AG08395 (cell line): Measurements from ENCODE around the gene ARHGAP32.
"Not testable (repeated sequence)": the region's sequence is repeated elsewhere in the genome, so short reads cannot be mapped to it uniquely, and the experiment has no call there.

Experiments used
- DNase-seq: peaks from one replicate; pipeline ENCODE4 v3.0.0; 2012; ENCODE audit warnings: mixed read lengths, low spot score

The ARHGAP32 gene

DNA sequence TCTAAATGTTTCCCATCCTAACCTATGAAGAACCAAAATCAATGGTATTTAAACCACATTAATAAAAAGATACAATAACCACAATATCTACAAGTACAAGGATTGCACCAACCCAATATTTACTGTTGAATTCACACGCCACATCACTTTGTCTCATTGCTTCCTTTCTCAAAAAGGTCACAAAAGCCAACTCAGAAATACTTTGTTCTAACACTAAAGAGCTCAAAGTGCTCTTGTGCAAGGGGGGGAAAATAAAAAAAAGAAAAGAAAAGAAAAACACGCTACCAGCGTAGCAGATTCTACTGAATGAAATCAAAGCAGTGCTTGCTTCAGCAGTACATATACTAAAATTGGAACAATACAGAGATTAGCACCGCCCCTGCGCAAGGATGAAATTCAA is 10.5 kb upstream of the ARHGAP32 start:
- no peak for DNase-seq

- DNase-seq = no peak
These were observed 3.6 kb upstream of the ARHGAP32 start for GRCh38 chr11:129195682-129196081.

- no peak for DNase-seq
These were observed 476 bp downstream of the ARHGAP32 start for GRCh38 chr11:129191649-129192048.

GRCh38 chr11:129190087-129190486 is 2.0 kb downstream of the ARHGAP32 start:
- DNase-seq = peak; percentile 18

DNA sequence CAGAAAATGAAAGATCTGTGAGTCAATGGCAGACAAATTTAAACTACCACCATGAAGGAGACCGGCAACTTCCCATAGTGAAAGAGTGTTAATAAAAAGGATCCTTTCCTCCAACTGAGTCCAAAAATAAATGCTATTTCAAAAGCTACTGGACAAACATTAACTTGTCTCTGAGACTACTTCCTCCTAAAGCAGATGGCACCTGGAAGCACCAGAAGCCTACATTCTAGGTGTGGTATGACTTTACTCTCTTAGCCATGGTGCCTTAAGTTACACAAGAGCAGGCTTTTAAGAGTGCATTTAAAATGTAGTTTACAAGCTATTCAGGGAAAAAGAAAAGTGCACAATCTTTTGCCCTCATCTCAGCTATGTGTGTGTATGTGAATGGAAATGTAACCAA is 2.5 kb downstream of the ARHGAP32 start:
- no peak for DNase-seq

DNA sequence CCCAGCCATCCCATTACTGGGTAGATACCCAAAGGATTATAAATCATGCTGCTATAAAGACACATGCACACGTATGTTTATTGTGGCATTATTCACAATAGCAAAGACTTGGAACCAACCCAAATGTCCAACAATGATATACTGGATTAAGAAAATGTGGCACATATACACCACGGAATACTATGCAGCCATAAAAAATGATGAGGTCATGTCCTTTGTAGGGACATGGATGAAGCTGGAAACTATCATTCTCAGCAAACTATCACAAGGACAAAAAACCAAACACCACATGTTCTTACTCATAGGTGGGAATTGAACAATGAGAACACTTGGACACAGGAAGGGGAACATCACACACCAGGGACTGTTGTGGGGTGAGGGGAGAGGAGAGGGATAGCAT is 7.0 kb downstream of the ARHGAP32 start:
- DNase-seq = not testable (repeated sequence)

DNA sequence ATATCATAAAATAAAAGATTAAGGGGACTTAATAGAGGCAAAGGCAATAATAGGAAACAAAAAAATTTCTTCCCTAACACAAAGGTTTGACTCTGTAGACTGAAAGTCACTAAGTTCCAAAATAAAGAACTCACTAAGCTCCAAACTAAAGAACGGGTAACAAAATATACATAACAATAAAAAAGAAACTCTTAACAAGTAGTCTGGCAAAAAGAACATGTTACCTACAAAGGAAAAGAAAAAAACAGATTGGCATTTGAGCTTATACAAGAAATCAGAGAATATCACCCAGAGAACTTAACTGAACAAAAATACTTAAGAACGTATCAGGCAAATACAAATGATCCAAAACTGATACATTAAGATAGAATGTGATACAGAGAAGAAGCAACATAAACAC is 7.5 kb downstream of the ARHGAP32 start:
- no peak for DNase-seq

- no peak for DNase-seq
These were observed 24.8 kb downstream of the ARHGAP32 start for GRCh38 chr11:129167315-129167714.

DNA sequence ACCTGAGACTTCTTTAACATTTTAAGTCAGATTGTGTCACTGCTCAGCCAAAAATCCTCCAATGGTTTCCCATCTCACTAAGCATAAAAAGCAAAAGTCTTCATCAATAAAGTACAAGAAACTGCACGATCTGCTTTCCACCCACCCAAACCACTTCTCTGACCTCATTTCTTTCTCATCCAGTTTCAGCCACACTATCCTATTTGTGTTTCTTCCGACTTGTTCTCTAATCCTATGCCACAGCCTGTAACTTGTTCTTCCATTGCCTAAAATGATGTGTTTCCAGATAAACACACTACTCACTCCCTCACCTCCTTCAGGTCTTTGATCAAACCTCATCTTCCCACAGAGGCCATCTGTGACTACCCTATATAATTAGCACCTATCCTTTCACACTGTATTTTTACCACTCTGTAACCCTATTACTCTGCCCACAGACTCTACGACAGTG is 28.4 kb downstream of the ARHGAP32 start:
- no peak for DNase-seq

DNA sequence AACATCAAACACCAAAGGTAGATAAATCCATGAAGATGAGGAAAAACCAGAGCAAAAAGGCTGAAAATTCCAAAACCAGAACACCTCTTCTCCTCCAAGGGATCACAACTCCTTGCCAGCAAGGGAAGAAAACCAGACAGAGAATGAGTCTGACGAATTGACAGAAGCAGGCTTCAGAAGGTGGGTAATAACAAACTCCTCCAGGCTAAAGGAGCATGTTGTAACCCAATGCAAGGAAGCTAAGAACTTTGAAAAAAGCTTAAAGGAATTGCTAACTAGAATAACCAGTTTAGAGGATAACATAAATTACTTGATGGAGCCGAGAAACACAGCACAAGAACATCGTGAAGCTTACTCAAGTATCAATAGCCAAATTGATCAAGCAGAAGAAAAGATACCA is 35.0 kb downstream of the ARHGAP32 start:
- not testable (repeated sequence) for DNase-seq

DNA sequence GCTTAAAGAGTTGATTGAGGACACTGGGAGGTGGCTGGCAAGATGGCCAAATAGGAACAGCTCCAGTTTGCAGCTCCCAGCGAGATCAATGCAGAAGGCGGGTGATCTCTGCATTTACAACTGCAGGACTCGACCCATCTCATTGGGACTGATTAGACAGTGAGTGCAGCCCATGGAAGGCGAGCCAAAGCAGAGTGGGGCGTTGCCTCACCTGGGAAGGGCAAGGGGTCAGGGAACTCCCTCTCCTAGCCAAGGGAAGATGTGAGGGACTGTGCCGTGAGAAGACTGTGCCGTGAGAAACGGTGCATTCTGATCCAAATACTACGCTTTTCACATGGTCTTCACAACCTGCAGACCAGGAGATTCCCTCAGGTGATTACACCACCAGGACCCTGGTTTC is 36.4 kb downstream of the ARHGAP32 start:
- no peak for DNase-seq

GRCh38 chr11:129148487-129148886 is 43.6 kb downstream of the ARHGAP32 start:
- DNase-seq = no peak

DNA sequence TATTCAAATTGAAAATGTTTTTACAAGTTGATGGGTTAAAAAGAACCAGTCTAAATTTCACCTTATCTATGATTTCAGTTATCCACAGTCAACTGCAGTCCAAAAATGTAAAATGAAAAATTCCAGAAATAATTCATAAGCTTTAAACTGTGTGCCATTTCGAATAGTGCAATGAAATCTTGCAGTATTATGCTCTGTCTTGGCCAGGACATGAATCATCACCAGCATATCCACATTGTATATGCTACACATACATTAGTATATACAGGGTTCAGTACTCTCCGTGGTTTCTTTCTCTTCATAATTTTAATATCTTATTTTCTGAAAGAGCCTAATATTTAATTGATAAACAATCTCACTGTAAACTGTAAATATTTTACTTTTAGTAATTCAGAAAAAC is 45.9 kb downstream of the ARHGAP32 start:
- DNase-seq = no peak

- no peak for DNase-seq
These were observed 46.8 kb downstream of the ARHGAP32 start for GRCh38 chr11:129145276-129145675.

DNA sequence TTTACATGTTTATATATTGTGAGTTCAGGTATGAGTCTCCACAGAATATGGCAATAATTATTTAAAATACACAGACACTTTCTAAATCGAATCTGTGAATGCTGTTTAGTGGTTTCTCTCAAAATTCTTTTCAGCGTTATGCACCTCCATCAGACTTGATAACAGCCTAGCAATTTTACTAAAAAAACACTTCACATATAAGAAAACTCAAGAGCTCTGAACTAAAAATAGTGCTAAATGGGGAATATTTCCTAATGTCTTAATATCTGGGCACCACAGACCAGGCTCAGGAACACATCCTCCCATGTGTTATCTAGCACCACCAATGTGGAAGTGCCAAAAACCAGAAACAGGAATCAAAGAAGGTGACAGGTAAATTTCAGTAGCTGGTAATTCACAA is 47.9 kb downstream of the ARHGAP32 start:
- no peak for DNase-seq

- peak; percentile 95 for DNase-seq
These were observed 48.8 kb downstream of the ARHGAP32 start for GRCh38 chr11:129143335-129143734.

- no peak for DNase-seq
These were observed 50.2 kb downstream of the ARHGAP32 start for GRCh38 chr11:129141748-129142523.

DNA sequence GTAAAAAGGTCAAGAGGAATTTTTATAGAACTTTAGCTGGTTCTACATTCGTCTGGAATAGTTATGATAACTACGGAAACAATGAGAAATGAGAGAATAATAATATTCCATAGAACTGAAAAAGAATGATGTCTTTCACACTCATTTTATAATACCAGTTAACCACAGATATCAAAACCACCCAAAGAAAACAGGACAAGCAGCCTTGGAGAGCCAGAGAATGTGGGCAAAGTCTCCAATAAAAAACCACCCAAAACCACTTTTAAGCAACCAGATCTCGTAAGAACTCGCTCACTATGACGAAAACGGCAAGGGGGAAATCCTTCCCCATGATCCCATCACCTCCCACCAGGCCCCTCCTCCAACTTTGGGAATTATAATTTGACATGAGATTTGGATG is 60.8 kb downstream of the ARHGAP32 start:
- DNase-seq = no peak

DNA sequence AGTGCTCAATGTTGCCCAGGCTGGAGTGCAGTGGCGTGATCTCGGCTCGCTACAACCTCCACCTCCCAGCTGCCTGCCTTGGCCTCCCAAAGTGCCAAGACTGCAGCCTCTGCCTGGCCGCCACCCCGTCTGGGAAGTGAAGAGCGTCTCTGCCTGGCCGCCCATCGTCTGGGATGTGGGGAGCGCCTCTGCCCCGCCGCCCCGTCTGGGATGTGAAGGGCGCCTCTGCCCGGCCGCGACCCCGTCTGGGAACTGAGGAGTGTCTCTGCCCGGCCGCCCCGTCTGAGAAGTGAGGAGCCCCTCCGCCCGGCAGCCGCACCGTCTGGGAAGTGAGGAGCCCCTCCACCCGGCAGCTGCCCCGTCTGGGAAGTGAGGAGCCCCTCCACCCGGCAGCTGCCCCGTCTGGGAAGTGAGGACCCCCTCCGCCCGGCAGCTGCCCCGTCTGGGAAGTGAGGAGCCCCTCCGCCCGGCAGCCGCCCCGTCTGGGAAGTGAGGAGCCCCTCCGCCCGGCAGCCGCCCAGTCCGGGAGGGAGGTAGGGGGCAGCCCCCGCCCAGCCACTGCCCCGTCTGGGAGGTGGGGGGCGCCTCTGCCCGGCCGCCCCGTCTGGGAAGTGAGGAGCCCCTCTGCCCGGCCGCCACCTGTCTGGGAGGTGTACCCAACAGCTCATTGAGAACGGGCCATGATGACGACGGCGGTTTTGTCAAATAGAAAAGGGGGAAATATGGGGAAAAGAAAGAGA is 63.1 kb downstream of the ARHGAP32 start:
- DNase-seq = not testable (repeated sequence)

GRCh38 chr11:129119036-129119435 is 73.1 kb downstream of the ARHGAP32 start:
- DNase-seq = no peak

DNA sequence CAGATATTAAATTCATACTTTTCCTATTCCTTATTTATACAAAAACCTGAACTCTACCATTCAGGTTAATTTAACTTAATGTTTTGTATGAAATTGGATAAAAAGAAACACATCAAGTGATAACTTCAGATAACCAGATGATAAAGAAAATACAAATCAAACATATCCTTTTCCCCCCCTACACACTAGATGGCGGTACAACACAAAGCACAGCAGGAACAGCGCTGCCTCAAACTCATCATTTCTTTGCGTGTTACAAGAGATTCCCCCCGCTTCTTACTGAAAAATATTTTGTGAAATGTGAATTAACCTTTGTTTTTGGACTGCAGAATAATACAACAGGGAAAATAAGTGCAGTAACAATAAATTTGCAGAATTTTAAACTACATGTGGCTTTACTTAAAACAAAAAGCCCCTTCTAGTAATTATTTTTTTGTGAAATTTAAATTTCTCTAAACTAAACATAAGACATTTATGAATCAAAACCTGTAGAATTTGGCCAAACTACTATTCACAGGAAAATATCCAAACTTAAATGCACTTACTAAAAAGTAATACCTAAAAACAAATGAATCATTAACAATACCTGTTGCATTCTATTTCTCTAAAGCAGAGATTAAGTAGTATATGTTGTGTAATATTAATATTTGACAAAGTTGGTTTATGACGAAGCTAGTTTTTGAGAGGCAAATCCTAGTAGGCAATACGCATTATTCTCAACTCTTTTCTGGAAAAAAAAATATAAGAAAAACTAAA is 74.4 kb downstream of the ARHGAP32 start:
- DNase-seq = peak; percentile 66
